HepG2 (cell line): ENCODE data around the gene SLC13A3. TPM values are rescaled to one million over a fixed set of nuclear protein-coding genes. Genes with fewer than 3 reads are reported as not detected.

Experiments used
- EED ChIP-seq: sonication (generic); formaldehyde crosslinking; IDR thresholded peaks from 2 replicates; pipeline ENCODE4 v1.5.0; 2020; ENCODE audit warnings: mild to moderate bottlenecking, missing genetic modification reagents
- RAD21 ChIP-seq: fragments of 450-650 bp; formaldehyde crosslinking; IDR thresholded peaks from 2 replicates; pipeline ENCODE4 v1.5.0; 2020; ENCODE audit warnings: mild to moderate bottlenecking
- RELA ChIP-seq: sonication (generic); formaldehyde crosslinking; IDR thresholded peaks from 2 replicates; pipeline ENCODE4 v1.4.0; 2020; ENCODE audit warnings: missing genetic modification reagents
- TBP ChIP-seq: sonication (generic); formaldehyde crosslinking; IDR thresholded peaks from 2 replicates; pipeline ENCODE4 v1.5.0; 2020; ENCODE audit warnings: missing genetic modification reagents
- ZBTB3 ChIP-seq: sonication (generic); formaldehyde crosslinking; IDR thresholded peaks from 2 replicates; pipeline ENCODE4 v1.4.0; 2020; ENCODE audit warnings: low read depth, mild to moderate bottlenecking, moderate library complexity, missing genetic modification reagents, borderline replicate concordance
- ZFX ChIP-seq: sonication (generic); formaldehyde crosslinking; IDR thresholded peaks from 2 replicates; pipeline ENCODE4 v1.4.0; 2020; ENCODE audit warnings: mild to moderate bottlenecking, low read depth, missing genetic modification reagents, moderate library complexity
- ZKSCAN1 ChIP-seq: fragments of 150-350 bp; IDR thresholded peaks from 2 replicates; pipeline ENCODE4 v1.6.1; 2014; ENCODE audit warnings: low read length
- ZNF124 ChIP-seq: sonication (generic); formaldehyde crosslinking; IDR thresholded peaks from 2 replicates; pipeline ENCODE4 v1.4.0; 2020; ENCODE audit warnings: missing genetic modification reagents
- ZNF446 ChIP-seq: sonication (generic); formaldehyde crosslinking; IDR thresholded peaks from 2 replicates; pipeline ENCODE4 v1.5.0; 2020; ENCODE audit warnings: mild to moderate bottlenecking, missing genetic modification reagents
- ZNF614 ChIP-seq: IDR thresholded peaks from 2 replicates; pipeline ENCODE4 v1.6.1; 2018; ENCODE audit warnings: missing biosample characterization, missing genetic modification reagents, inconsistent platforms, borderline replicate concordance
- ZNF644 ChIP-seq: IDR thresholded peaks from 2 replicates; pipeline ENCODE4 v1.6.1; 2016; ENCODE audit warnings: low read depth
- polyA plus RNA-seq, 8 experiments: library from polyadenylated mRNA; depleted of rRNA in 3 of 8; stranded (reverse) in 7 of 8; unstranded in 1 of 8; fragments of >200 nt; fragmentation: Illumina TruSeq in 4 of 8; extraction: Trizol in 4 of 8; gene quantifications; 2 replicates each; pipeline versions ENCODE4 v1.2.1 to v1.2.3, GENCODE V29; 2011 to 2016; ENCODE audit warnings: low read depth in 4 of 8, missing spikeins in 1 of 8, mixed read lengths in 1 of 8; ENCODE audit not compliant: insufficient read depth in 1 of 8
- total RNA-seq, 5 experiments: library from RNA; depleted of rRNA; stranded (reverse); fragments of >200 nt; fragmentation: Illumina TruSeq; extraction: Trizol; gene quantifications; 2 replicates each; pipeline ENCODE4 v1.2.3, GENCODE V29; 2016; ENCODE audit warnings: low read depth in 1 of 5
- TF ChIP-seq, protein P1 (sequence below), 2 experiments: sonication (generic) in 1 of 2; formaldehyde crosslinking in 1 of 2; IDR thresholded peaks; 2 replicates each; pipeline versions ENCODE4 v1.4.0 to v1.6.1; 2018 to 2020; ENCODE audit warnings: missing genetic modification reagents in 2 of 2, borderline replicate concordance in 1 of 2, low read depth in 1 of 2, mild to moderate bottlenecking in 1 of 2, missing biosample characterization in 1 of 2
- TF ChIP-seq, protein P2 (sequence below): sonication (generic); formaldehyde crosslinking; IDR thresholded peaks from 2 replicates; pipeline ENCODE4 v1.5.0; 2020; ENCODE audit warnings: mild to moderate bottlenecking, missing genetic modification reagents, borderline replicate concordance
- TF ChIP-seq, protein P3 (sequence below): sonication (generic); formaldehyde crosslinking; IDR thresholded peaks from 2 replicates; pipeline ENCODE4 v1.5.1; 2020; ENCODE audit warnings: missing genetic modification reagents, mild to moderate bottlenecking, borderline replicate concordance
- TF ChIP-seq, protein P4 (sequence below): sonication (generic); formaldehyde crosslinking; IDR thresholded peaks from 2 replicates; pipeline ENCODE4 v1.5.0; 2020; ENCODE audit warnings: missing genetic modification reagents
- TF ChIP-seq, protein P5 (sequence below): sonication (generic); formaldehyde crosslinking; IDR thresholded peaks from 2 replicates; pipeline ENCODE4 v1.5.0; 2020; ENCODE audit warnings: missing genetic modification reagents
- TF ChIP-seq, protein P6 (sequence below): sonication (generic); formaldehyde crosslinking; conservative IDR thresholded peaks from 2 replicates; pipeline ENCODE4 v1.4.0; 2020; ENCODE audit warnings: missing genetic modification reagents

Gene SLC13A3
- total and polyA plus RNA-seq, 2 of the 13 experiments (the other 11 are each of a cell fraction or from before 2014, with no cell fraction given), result 66.5 to 76.0 TPM

DNA sequence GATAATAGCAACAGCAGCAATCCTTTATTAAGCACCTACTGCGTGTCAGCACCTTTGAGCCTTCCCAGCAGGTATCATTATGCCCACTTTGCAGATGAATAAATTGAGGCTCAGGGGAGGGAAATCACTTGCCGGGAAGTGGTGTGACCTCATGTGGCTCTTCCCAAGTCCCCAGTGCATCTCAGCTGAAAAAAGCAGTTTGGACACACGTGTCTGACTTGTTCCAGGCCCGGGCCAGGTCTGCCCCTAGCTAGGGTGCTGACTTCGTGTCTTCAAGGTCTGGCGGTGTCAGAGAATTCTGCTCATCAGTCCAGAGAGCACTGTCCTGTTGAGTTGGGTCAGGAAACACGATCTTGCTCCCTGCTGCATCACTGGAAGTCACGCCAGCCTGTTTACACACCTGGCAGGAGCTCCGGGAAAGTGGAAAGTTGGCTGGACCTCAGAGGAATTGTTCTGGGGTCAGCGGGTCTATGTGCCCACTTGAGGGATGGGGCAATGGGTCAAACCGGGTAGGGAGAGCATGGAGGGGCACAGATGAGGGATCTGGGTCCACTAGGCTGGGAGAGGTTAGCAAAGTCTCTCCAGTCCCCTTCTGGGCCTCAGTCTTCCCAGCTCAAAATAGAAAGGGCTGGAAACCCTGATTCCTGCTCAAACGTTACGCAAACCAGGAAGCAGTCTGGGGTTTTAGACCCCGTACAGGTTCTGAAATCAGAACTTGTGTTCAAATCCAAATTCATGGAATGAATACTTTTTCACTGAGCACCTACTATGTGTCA, 10.5 kb downstream of the SLC13A3 start (continued):
- TF ChIP-seq, protein P1, sequence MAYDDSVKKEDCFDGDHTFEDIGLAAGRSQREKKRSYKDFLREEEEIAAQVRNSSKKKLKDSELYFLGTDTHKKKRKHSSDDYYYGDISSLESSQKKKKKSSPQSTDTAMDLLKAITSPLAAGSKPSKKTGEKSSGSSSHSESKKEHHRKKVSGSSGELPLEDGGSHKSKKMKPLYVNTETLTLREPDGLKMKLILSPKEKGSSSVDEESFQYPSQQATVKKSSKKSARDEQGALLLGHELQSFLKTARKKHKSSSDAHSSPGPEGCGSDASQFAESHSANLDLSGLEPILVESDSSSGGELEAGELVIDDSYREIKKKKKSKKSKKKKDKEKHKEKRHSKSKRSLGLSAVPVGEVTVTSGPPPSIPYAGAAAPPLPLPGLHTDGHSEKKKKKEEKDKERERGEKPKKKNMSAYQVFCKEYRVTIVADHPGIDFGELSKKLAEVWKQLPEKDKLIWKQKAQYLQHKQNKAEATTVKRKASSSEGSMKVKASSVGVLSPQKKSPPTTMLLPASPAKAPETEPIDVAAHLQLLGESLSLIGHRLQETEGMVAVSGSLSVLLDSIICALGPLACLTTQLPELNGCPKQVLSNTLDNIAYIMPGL (CRISPR knock-in tag; IDR thresholded peaks at IDR 0.05; ENCODE audit: borderline replicate concordance in 1 of 2, low read depth in 1 of 2), result peak; percentile 23 to 46; a peak in 1 of 4 replicates
- TF ChIP-seq TBP (CRISPR knock-in tag) (no peak), ZKSCAN1 (peak; percentile 96), ZNF124 (CRISPR knock-in tag) (0 out of 2 replicates have a peak, but pooled peaks have one; percentile 49), RELA (CRISPR knock-in tag) (no peak), ZNF644 (CRISPR knock-in tag) (peak; percentile 77), ZFX (peak; percentile 56), RAD21 (CRISPR knock-in tag) (0 out of 2 replicates have a peak, but pooled peaks have one; percentile 18), ZNF446 (CRISPR knock-in tag) (0 out of 2 replicates have a peak, but pooled peaks have one; percentile 46), EED (no peak), ZNF614 (CRISPR knock-in tag) (peak; percentile 70; the same call in 1 of the 2 replicates), ZBTB3 (CRISPR knock-in tag) (0 out of 2 replicates have a peak, but pooled peaks have one; percentile 72)
- TF ChIP-seq, protein P2, sequence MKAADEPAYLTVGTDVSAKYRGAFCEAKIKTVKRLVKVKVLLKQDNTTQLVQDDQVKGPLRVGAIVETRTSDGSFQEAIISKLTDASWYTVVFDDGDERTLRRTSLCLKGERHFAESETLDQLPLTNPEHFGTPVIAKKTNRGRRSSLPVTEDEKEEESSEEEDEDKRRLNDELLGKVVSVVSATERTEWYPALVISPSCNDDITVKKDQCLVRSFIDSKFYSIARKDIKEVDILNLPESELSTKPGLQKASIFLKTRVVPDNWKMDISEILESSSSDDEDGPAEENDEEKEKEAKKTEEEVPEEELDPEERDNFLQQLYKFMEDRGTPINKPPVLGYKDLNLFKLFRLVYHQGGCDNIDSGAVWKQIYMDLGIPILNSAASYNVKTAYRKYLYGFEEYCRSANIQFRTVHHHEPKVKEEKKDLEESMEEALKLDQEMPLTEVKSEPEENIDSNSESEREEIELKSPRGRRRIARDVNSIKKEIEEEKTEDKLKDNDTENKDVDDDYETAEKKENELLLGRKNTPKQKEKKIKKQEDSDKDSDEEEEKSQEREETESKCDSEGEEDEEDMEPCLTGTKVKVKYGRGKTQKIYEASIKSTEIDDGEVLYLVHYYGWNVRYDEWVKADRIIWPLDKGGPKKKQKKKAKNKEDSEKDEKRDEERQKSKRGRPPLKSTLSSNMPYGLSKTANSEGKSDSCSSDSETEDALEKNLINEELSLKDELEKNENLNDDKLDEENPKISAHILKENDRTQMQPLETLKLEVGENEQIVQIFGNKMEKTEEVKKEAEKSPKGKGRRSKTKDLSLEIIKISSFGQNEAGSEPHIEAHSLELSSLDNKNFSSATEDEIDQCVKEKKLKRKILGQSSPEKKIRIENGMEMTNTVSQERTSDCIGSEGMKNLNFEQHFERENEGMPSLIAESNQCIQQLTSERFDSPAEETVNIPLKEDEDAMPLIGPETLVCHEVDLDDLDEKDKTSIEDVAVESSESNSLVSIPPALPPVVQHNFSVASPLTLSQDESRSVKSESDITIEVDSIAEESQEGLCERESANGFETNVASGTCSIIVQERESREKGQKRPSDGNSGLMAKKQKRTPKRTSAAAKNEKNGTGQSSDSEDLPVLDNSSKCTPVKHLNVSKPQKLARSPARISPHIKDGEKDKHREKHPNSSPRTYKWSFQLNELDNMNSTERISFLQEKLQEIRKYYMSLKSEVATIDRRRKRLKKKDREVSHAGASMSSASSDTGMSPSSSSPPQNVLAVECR (CRISPR knock-in tag), result peak; percentile 69; the same call in 1 of the 2 replicates
- TF ChIP-seq, protein P3, sequence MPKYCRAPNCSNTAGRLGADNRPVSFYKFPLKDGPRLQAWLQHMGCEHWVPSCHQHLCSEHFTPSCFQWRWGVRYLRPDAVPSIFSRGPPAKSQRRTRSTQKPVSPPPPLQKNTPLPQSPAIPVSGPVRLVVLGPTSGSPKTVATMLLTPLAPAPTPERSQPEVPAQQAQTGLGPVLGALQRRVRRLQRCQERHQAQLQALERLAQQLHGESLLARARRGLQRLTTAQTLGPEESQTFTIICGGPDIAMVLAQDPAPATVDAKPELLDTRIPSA (CRISPR knock-in tag), result no peak
- TF ChIP-seq, protein P4, sequence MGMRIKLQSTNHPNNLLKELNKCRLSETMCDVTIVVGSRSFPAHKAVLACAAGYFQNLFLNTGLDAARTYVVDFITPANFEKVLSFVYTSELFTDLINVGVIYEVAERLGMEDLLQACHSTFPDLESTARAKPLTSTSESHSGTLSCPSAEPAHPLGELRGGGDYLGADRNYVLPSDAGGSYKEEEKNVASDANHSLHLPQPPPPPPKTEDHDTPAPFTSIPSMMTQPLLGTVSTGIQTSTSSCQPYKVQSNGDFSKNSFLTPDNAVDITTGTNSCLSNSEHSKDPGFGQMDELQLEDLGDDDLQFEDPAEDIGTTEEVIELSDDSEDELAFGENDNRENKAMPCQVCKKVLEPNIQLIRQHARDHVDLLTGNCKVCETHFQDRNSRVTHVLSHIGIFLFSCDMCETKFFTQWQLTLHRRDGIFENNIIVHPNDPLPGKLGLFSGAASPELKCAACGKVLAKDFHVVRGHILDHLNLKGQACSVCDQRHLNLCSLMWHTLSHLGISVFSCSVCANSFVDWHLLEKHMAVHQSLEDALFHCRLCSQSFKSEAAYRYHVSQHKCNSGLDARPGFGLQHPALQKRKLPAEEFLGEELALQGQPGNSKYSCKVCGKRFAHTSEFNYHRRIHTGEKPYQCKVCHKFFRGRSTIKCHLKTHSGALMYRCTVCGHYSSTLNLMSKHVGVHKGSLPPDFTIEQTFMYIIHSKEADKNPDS (CRISPR knock-in tag), result peak; percentile 89; the same call in 1 of the 2 replicates
- TF ChIP-seq, protein P5, sequence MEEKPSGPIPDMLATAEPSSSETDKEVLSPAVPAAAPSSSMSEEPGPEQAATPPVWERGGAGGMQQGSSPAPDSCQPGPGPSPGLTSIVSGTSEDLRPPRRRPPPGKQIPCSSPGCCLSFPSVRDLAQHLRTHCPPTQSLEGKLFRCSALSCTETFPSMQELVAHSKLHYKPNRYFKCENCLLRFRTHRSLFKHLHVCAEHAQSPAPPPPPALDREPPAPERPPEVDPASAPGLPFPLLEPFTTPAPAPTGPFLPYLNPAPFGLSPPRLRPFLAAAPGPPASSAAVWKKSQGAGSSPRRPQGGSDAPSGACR (CRISPR knock-in tag), result peak; percentile 96
- TF ChIP-seq, protein P6, sequence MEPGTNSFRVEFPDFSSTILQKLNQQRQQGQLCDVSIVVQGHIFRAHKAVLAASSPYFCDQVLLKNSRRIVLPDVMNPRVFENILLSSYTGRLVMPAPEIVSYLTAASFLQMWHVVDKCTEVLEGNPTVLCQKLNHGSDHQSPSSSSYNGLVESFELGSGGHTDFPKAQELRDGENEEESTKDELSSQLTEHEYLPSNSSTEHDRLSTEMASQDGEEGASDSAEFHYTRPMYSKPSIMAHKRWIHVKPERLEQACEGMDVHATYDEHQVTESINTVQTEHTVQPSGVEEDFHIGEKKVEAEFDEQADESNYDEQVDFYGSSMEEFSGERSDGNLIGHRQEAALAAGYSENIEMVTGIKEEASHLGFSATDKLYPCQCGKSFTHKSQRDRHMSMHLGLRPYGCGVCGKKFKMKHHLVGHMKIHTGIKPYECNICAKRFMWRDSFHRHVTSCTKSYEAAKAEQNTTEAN (CRISPR knock-in tag), result peak; percentile 82
